WTC11 (cell line): ENCODE data around the gene DSG2. TPM values are rescaled to one million over a fixed set of nuclear protein-coding genes. Genes with fewer than 3 reads are reported as not detected.

Experiments used
- ATAC-seq: fragments of 200-7000 bp; cut with Tn5 transposase; 2 replicates; pipeline ENCODE4 v1.10.0; 2021; ENCODE audit warnings: mild to moderate bottlenecking, moderate library complexity
- CTCF ChIA-PET: fragments of 300-600 bp; sonication (Branson Sonifier 250); formaldehyde crosslinking; loops from one replicate; lab custom pipeline; 2021; ENCODE audit warnings: antibody characterized with exemption; lab: Charles Lee
- POLR2A ChIA-PET: fragments of 350-600 bp; sonication (Branson Sonifier 250); formaldehyde crosslinking; loops from one replicate; lab custom pipeline; 2021; ENCODE audit warnings: antibody characterized with exemption; lab: Charles Lee
- DNase-seq: peaks from one replicate; pipeline ENCODE4 v3.0.0; 2021; ENCODE audit warnings: low spot score
- H3K27ac Mint-ChIP-seq: 2 replicates; pipeline ENCODE4 v1.8.0; 2021; ENCODE audit warnings: mixed read lengths
- H3K27me3 Mint-ChIP-seq: 2 replicates; pipeline ENCODE4 v1.8.0; 2021; ENCODE audit warnings: low read depth, mild to moderate bottlenecking, moderate library complexity, mixed read lengths
- H3K36me3 Mint-ChIP-seq: 2 replicates; pipeline ENCODE4 v1.8.0; 2021; ENCODE audit warnings: mixed read lengths
- H3K4me1 Mint-ChIP-seq: 2 replicates; pipeline ENCODE4 v1.8.0; 2022; ENCODE audit warnings: mixed read lengths
- H3K4me3 Mint-ChIP-seq: 2 replicates; pipeline ENCODE4 v1.8.0; 2021; ENCODE audit warnings: mild to moderate bottlenecking, moderate library complexity, mixed read lengths
- H3K9me3 Mint-ChIP-seq: 2 replicates; pipeline ENCODE4 v1.8.0; 2021; ENCODE audit warnings: mixed read lengths
- CBFB ChIP-seq: sonication (generic); formaldehyde crosslinking; IDR thresholded peaks from 2 replicates; pipeline ENCODE4 v1.8.1; 2022; ENCODE audit warnings: mild to moderate bottlenecking, low read depth, missing genetic modification reagents
- FOXJ3 ChIP-seq: sonication (generic); formaldehyde crosslinking; IDR thresholded peaks from 2 replicates; pipeline ENCODE4 v1.9.0; 2021; ENCODE audit warnings: missing genetic modification reagents, mild to moderate bottlenecking, borderline replicate concordance
- NR1H2 ChIP-seq: sonication (generic); formaldehyde crosslinking; IDR thresholded peaks from 2 replicates; pipeline ENCODE4 v1.9.0; 2021; ENCODE audit warnings: mild to moderate bottlenecking, moderate library complexity, missing genetic modification reagents
- TCF7 ChIP-seq: sonication (generic); formaldehyde crosslinking; IDR thresholded peaks from 2 replicates; pipeline ENCODE4 v1.8.0; 2022; ENCODE audit warnings: mild to moderate bottlenecking, low read depth, missing genetic modification reagents, moderate library complexity
- ZNF138 ChIP-seq: sonication (generic); formaldehyde crosslinking; conservative IDR thresholded peaks from 2 replicates; pipeline ENCODE4 v1.8.1; 2022; ENCODE audit warnings: mild to moderate bottlenecking, moderate library complexity, missing genetic modification reagents
- total RNA-seq: library from RNA; stranded (reverse); gene quantifications from 3 replicates; pipeline ENCODE4 v1.2.3, GENCODE V29; 2021
- TF ChIP-seq, protein P1 (sequence below): sonication (generic); formaldehyde crosslinking; IDR thresholded peaks from 2 replicates; pipeline ENCODE4 v1.8.1; 2023; ENCODE audit warnings: mild to moderate bottlenecking, missing genetic modification reagents, moderate library complexity
- TF ChIP-seq, protein P2 (sequence below): sonication (generic); formaldehyde crosslinking; IDR thresholded peaks from 2 replicates; pipeline ENCODE4 v1.8.1; 2022; ENCODE audit warnings: low read depth, mild to moderate bottlenecking, moderate library complexity, missing genetic modification reagents, borderline replicate concordance
- TF ChIP-seq, protein P3 (sequence below): sonication (generic); formaldehyde crosslinking; IDR thresholded peaks from 2 replicates; pipeline ENCODE4 v1.8.1; 2022; ENCODE audit warnings: mild to moderate bottlenecking, moderate library complexity, missing genetic modification reagents
- TF ChIP-seq, protein P4 (sequence below): sonication (generic); formaldehyde crosslinking; IDR thresholded peaks from 2 replicates; pipeline ENCODE4 v1.8.0; 2022; ENCODE audit warnings: mild to moderate bottlenecking, missing genetic modification reagents
- TF ChIP-seq, protein P5 (sequence below): fragments of 250-450 bp; sonication (Bioruptor Pico); conservative IDR thresholded peaks from 2 replicates; pipeline ENCODE4 v1.9.0; 2021; ENCODE audit warnings: mild to moderate bottlenecking
- TF ChIP-seq, protein P6 (sequence below): sonication (generic); formaldehyde crosslinking; conservative IDR thresholded peaks from 2 replicates; pipeline ENCODE4 v1.8.1; 2022; ENCODE audit warnings: mild to moderate bottlenecking, missing genetic modification reagents

DSG2 gene
- total RNA-seq, 1 experiment from 2014 or later = 113 TPM

DNA sequence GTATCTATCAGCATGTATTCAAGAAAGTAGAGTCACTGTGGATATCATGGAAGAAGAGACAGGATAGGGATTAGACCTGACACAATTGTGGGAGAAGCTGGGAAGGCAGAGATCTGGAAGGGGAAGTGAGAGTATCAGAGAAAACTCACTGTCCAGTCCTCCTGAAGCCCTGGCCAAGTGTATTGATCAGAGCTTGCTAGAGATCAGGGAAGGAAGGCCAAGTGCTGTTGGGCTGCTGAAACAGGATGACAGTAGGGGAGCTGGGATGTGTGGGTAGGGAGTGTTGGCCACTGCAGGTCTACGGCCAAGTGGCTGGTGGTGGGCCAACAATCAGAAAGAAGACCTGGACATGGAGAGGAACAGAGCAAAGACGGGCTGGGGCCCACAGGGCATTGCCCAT, 67.4 kb downstream of the DSG2 start (continued):
- TF ChIP-seq, protein P1, sequence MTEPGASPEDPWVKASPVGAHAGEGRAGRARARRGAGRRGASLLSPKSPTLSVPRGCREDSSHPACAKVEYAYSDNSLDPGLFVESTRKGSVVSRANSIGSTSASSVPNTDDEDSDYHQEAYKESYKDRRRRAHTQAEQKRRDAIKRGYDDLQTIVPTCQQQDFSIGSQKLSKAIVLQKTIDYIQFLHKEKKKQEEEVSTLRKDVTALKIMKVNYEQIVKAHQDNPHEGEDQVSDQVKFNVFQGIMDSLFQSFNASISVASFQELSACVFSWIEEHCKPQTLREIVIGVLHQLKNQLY (CRISPR knock-in tag) = no peak
- TF ChIP-seq FOXJ3 (CRISPR knock-in tag) = no peak

DNA sequence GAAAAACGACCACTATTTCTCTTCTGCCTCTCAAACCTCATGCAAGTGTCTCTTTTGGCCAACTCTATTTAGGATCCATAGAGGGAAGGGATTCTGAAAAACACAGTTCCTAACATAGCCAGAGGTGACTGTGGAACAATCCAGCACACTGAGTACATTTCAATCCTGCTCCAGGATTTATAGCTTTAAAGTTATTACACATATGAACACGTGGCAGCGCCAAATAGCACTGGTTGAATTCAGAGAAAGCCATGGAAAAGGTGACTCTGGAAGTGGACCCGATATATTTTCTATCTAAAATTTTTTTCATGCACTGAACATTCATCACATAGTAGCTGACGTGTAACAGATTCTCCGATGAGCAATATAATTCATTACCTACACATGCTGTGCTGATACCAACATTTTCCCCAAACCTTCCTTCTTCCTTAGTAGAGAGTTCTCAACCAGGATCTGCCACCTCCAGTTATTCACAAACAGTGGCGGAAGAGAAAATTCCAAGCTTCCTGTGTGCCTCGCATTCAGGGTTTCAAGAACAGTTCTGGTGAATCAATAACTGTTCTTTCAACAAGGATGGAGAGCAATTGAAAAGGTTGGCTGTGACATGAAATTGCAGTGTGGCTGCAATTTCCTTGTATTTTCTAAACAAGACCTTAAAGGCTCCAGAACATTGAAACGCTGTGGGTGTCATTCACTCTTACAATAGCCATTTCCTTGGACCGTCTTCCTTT, 68.0 kb downstream of the DSG2 start:
- ChIA-PET CTCF (interaction anchor here (1.5 to 1.6 kb wide), 2 partner anchors 10 to 412 kb away, joined by 4 read pairs; no protein-coding TSS in a partner anchor), POLR2A (no interaction called here)
- no peak overlapping the region for H3K27ac Mint-ChIP-seq
- DNase-seq (no peak), ATAC-seq (no peak)
- no peaks in the 10 kb centered on the region for H3K27me3 Mint-ChIP-seq
- H3K4me3 Mint-ChIP-seq = no peak overlapping the region
- no peaks in the 10 kb centered on the region for H3K9me3 Mint-ChIP-seq
- no peaks in the 10 kb centered on the region for H3K36me3 Mint-ChIP-seq
- TF ChIP-seq, protein P2, sequence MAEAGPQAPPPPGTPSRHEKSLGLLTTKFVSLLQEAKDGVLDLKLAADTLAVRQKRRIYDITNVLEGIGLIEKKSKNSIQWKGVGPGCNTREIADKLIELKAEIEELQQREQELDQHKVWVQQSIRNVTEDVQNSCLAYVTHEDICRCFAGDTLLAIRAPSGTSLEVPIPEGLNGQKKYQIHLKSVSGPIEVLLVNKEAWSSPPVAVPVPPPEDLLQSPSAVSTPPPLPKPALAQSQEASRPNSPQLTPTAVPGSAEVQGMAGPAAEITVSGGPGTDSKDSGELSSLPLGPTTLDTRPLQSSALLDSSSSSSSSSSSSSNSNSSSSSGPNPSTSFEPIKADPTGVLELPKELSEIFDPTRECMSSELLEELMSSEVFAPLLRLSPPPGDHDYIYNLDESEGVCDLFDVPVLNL (CRISPR knock-in tag) = no peak
- TF ChIP-seq ZNF138 (CRISPR knock-in tag) (no peak), CBFB (CRISPR knock-in tag) (no peak), NR1H2 (CRISPR knock-in tag) (no peak)
- TF ChIP-seq, protein P3, sequence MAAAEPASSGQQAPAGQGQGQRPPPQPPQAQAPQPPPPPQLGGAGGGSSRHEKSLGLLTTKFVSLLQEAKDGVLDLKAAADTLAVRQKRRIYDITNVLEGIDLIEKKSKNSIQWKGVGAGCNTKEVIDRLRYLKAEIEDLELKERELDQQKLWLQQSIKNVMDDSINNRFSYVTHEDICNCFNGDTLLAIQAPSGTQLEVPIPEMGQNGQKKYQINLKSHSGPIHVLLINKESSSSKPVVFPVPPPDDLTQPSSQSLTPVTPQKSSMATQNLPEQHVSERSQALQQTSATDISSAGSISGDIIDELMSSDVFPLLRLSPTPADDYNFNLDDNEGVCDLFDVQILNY (CRISPR knock-in tag) = no peak
- TF ChIP-seq, protein P4, sequence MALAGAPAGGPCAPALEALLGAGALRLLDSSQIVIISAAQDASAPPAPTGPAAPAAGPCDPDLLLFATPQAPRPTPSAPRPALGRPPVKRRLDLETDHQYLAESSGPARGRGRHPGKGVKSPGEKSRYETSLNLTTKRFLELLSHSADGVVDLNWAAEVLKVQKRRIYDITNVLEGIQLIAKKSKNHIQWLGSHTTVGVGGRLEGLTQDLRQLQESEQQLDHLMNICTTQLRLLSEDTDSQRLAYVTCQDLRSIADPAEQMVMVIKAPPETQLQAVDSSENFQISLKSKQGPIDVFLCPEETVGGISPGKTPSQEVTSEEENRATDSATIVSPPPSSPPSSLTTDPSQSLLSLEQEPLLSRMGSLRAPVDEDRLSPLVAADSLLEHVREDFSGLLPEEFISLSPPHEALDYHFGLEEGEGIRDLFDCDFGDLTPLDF = no peak
- H3K4me1 Mint-ChIP-seq = peaks cover 12% of the 10 kb centered on the region; the same call in 1 of the 2 replicates

DNA sequence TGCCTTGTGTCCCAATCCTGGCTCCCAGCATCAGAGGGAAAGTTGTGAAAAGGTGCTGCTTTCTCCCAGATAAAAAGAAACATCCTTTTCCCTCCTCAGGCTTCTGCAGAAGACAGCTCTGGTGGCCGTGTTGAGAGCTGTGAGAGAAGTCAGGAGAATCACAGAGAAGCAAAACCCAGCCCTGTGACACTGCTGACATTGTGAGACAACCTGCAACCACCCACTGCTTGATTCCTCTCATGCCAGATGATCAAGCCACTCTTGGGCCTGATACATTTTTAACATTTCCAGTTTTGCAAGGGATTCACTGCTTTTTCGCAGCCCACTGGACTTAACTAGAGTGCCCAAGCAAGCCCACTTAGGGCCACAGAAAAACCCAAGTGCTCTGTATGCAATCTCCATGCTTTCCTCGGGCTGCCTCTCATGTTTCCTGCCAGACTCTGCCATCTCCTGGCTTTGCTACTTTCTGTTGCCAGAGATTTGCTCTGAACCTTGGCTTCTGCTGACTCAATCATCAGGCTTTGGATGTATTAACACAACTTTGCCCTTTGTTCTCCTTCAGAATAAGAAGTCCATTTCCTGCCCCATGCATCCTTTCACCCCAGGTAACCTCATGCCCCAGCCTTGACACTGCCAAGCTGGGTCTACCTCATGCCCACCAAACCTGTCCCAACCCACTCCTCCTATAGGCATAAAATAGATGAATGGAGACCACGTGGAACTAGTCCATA, 68.8 kb downstream of the DSG2 start:
- Mint-ChIP-seq H3K27ac (no peak overlapping the region), H3K27me3 (no peaks in the 10 kb centered on the region), H3K36me3 (no peaks in the 10 kb centered on the region), H3K4me3 (no peak overlapping the region), H3K4me1 (peaks cover 12% of the 10 kb centered on the region; the same call in 1 of the 2 replicates), H3K9me3 (no peaks in the 10 kb centered on the region)
- ChIA-PET POLR2A (no interaction called here), CTCF (interaction anchor here (1.5 kb wide), 1 partner anchor 411 kb away, joined by 4 read pairs; no protein-coding TSS in a partner anchor)
- no peak for TF ChIP-seq TCF7 (CRISPR knock-in tag)
- TF ChIP-seq, protein P5, sequence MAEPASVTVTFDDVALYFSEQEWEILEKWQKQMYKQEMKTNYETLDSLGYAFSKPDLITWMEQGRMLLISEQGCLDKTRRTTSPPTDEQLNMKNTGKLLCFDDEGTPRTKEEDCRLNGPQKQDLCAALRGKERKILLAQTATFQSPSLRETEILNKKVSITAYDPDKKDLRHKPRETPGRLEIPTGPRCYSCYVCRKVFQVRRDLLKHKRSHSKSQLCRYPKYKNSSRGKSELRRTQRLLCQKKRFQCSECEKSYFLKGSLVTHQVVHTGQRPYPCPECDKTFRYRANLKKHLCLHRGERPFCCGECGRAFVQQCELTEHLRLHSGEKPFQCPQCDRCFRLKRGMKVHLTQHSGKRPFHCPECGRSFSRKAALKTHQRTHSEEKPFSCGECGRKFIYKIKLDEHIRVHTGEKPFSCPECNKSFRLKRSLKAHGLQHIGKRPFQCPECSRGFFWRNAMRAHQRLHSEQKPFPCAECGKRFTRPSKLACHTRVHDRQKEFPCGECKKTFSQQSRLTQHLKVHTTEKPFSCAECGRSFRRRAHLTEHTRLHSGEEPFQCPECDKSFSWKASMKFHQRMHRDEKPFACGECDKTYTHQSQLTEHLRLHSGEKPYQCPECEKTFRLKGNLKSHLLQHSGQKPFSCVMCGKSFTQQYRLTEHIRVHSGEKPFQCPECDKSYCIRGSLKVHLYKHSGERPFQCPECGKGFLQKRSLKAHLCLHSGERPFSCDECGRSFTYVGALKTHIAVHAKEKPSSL = no peak
- TF ChIP-seq, protein P6, sequence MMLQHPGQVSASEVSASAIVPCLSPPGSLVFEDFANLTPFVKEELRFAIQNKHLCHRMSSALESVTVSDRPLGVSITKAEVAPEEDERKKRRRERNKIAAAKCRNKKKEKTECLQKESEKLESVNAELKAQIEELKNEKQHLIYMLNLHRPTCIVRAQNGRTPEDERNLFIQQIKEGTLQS (CRISPR knock-in tag) = no peak
- ATAC-seq (no peak), DNase-seq (no peak)
